ENCODE measurements around the gene TMED10.
A peak's percentile ranks its signal among the peaks of the same experiment; 100 is the strongest.
"Not testable (repeated sequence)": the region's sequence is repeated elsewhere in the genome, so short reads cannot be mapped to it uniquely, and the experiment has no call there.

Gene TMED10

DNA sequence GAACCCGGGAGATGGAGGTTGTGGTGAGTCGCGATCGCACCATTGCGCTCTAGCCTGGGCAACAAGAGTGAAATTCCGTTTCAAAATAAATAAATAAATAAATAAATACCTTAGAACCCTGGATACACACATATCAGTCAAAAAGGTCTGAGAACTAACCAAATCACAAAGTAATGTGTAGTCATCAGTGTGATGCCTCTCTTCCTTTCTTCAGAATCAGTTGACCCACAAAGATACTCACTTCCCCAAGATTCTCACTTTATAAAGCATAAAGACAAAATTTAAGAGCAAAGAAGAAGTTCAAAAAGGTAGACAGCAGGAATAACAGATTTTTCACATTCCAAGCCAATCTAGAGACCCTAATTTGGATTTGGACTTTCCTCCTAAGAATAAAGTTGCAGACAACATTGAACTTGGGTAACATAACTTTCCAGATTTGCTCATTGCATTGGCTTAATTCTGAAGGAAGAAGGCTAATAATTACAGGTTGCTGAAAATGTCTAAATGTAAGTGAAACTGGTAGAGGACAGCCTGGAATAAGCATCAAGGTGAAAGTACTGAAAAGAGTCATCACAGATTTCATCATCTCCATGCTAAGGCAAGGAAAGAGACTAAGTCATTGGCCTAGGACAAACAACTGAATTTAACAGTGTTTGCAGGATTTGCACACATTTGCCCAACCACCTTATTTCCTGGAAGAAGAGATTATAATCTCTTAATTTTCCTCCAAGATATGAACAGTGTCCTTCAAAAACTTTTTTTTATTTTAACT, 17.4 kb downstream of the TMED10 start:
- no peak for DNase-seq (ENCODE audit: low read depth in 2 of 2)

DNA sequence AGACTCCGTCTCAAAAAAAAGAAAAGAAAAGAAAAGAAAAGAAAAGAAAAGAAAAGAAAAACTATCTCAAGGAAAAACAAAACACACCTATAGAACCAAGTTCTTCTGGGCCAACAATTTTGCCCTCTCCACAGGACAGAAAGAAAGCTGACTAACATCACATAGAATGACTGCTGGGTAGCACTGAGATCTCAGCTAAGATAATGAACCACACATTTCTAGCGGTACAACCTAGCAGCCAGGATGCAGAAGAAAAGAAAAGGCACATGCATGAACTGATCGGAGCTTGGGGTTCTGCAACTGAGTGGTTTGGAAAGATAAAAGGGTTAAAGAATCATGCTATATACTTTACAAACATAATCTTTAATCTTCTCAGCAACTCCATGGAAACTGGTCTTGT, 19.5 kb downstream of the TMED10 start:
- no peak for DNase-seq (ENCODE audit: low read depth in 2 of 2)

DNA sequence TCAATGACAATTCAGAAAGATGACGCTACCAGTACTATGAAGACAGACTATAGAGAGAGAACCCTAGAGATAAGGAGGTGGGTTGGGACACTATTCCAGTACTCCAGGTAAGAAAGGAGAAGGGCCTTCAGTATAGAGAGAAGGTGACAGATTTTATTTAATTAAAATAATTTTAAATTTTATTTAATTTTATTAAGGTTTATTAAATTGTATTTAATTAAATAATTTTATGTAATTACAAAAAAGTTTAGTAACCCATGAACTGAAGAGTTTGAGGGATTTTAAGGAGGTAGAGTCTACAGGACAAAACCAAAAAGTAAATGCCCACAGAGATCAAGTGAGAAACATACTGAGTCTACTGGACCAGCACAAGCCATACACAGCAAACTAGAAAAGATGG, 20.3 kb downstream of the TMED10 start:
- no peak for DNase-seq (ENCODE audit: low read depth in 2 of 2)

- DNase-seq (ENCODE audit: low read depth in 2 of 2), result no peak
These were observed 21.2 kb downstream of the TMED10 start for GRCh38 chr14:75155169-75155568.

- no peak for DNase-seq (ENCODE audit: low read depth in 2 of 2)
These were observed 23.1 kb downstream of the TMED10 start for GRCh38 chr14:75153295-75153694.

DNA sequence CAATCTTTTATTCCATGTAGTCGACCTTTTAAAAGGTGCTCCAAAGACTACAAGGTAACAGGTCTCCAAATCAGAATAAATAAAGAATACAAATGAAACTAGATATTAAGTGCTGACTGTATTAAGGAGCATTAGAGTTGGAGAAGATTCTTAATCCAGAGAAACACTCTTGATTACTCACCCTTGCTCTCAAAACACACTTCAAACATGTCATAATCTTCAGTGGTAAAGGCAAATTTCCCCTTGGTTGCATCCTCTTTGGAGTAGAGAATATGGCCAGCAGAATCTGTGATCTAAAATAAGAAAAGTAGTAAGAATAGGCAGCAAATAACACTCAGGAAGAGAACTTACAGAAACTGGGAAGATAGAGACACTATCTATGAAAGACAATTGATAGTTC, 24.6 kb downstream of the TMED10 start:
- no peak for DNase-seq (ENCODE audit: low read depth in 2 of 2)

GRCh38 chr14:75150637-75151036, 25.8 kb downstream of the TMED10 start:
- not testable (repeated sequence) for DNase-seq (ENCODE audit: low read depth in 2 of 2)

- no peak for DNase-seq (ENCODE audit: low read depth in 2 of 2)
These were observed 26.3 kb downstream of the TMED10 start for GRCh38 chr14:75150150-75150549.

GRCh38 chr14:75147423-75148071, 28.9 kb downstream of the TMED10 start:
- DNase-seq (ENCODE audit: low read depth in 2 of 2), result no peak

DNA sequence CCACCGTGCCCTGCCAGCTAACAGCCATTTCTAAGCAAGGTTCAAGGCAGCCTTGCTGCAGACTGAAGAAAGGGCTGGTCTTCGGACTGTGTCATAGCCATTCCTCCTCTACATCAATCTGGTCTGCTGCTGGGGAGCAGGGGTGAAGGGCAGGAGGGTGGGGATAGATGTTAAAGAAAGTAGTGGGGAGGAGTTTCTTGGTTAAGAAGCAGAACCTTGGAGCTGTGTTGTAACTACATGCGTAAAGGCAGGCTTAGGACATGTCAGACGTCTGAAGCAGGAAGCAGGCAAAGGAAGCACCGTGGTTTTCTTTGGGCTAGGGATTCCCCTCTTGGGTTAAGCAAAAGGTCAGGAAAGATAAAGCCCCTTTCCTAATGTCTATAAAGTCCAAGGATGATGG, 31.5 kb downstream of the TMED10 start:
- no peak for DNase-seq (ENCODE audit: low read depth in 2 of 2)

- DNase-seq (ENCODE audit: low read depth in 2 of 2), result no peak
These were observed 32.5 kb downstream of the TMED10 start for GRCh38 chr14:75143761-75144527.

GRCh38 chr14:75142494-75142893, 33.9 kb downstream of the TMED10 start:
- DNase-seq (ENCODE audit: low read depth in 2 of 2), result no peak

DNA sequence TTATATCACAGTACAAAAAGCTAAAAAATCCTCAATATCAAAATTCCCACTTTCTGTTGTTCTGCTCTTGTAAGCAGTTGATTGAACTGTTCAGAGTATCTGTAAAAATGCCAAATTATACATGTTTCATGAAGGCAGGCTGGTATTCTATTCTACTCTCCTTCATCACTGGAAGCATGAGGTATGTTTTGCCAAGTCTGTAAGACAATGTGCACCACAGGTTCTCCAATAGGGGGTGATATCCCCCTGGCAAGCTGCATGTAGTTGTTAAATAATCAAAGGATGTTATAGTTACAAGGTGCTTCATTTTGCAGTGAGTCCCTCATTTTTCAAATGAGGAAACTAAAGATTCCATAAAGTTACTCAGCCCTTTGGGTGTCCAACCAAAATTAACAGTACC, 34.4 kb downstream of the TMED10 start:
- no peak for DNase-seq (ENCODE audit: low read depth in 2 of 2)

DNA sequence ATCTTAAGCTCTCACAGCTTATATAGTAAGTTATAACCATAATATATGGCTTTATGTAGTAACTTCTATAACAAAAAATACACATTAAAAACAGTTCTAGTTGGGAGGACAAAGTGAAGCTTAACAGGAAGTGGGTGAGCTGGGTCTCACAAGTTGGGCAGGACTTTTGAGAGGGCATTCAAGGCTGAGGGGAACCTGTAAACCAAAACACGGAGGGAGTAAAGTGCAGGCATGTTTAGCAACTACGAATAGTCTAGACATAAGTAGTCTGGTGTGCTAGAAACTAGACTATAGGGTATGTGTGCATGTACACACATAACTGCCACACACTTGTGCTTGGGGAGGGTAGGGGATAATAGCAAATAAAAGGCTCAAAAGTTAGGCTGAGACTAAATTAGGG, 35.4 kb downstream of the TMED10 start:
- DNase-seq (ENCODE audit: low read depth in 2 of 2), result no peak

DNA sequence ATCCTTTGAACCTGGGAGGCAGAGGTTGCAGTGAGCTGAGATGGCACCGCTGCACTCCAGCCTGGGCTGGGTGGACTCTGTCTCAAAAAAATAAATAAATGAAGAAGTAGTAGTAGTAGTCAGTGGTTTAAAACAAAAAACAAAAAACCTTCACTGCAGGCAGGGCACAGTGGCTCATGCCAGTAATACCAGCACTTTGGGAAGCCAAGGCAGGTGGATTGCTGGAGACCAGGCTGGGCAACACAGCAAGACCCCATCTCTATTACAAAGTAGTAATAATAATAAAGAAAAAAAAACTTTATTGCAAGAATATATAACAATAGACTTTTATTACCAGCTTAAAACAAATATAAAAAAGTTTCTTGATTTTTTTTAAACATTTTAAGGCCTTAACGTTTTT, 35.8 kb downstream of the TMED10 start:
- no peak for DNase-seq (ENCODE audit: low read depth in 2 of 2)

DNA sequence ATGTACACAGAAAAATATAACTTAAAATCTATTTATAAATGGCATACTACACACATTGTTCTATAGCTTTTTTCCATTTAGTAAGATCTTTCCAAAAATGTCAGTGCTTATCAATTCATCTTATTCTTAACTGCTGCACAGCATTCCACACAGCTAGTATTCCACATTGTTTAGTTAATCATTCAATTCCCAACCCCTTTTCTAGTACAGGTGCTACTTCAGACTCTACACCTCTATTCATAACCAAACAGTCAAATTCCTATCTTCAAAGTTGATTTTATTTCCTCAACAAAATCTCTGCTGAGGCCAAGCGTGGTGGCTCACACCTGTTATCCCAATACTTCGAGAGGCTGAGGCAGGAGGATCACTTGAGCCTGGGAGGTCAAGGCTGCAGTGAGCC, 37.2 kb downstream of the TMED10 start:
- DNase-seq (ENCODE audit: low read depth in 2 of 2), result no peak

DNA sequence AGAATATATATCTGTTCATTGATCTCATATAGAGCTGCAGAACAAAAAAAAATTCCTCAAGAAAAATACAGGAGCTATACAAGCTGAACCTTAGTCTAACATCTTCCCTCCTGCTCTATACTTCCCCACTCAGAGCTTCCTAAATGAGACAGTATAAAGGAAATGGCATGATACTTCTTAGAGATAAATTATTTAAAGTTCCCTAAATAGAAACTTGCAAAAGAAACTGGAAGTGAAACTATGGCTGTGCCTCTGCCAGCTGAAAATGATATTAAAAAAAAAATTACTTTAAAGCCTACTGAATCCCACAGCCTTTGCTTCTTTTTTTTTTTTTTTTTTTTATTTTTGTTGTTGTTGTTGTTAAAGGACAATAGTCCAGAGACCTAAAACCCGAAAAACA, 37.9 kb downstream of the TMED10 start:
- DNase-seq (ENCODE audit: low read depth in 2 of 2), result no peak

DNA sequence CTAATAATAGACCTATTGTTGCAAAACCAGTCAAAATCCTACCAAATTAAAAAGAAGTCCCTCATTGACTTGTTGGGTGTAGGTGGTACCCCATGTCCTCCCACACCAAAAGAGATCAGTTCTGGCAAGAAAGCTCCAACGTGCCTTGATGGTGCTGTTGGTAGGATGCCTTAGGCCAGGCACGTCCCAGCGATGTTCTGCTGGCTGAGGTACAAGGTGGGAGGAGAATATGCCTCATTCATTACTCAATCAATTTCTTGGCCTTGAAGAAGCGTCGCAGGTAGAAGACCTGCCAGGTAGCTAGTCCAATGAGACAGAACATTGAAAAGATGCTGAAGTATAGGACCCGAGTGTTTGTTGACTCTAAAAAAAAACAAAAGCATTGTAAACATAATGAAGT, 41.8 kb downstream of the TMED10 start:
- DNase-seq (ENCODE audit: low read depth in 2 of 2), result no peak

DNA sequence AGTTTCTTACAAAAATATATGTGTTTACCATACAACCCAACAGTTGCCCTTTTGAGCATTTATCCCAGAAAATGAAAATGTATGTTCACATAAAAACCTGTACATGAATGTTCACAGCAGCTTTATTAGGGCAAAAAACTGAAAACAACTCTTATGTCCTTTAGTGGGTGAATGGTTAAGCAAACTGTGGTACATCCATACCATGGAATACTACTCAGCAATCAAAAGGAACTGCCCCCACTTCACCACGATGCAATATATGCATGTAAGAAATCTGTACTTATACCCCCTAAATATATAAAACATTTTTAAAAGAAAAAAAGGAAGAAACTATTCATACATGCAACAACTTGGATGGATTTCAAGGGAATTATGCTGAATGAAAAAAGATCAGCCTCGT, 42.8 kb downstream of the TMED10 start:
- no peak for DNase-seq (ENCODE audit: low read depth in 2 of 2)

DNA sequence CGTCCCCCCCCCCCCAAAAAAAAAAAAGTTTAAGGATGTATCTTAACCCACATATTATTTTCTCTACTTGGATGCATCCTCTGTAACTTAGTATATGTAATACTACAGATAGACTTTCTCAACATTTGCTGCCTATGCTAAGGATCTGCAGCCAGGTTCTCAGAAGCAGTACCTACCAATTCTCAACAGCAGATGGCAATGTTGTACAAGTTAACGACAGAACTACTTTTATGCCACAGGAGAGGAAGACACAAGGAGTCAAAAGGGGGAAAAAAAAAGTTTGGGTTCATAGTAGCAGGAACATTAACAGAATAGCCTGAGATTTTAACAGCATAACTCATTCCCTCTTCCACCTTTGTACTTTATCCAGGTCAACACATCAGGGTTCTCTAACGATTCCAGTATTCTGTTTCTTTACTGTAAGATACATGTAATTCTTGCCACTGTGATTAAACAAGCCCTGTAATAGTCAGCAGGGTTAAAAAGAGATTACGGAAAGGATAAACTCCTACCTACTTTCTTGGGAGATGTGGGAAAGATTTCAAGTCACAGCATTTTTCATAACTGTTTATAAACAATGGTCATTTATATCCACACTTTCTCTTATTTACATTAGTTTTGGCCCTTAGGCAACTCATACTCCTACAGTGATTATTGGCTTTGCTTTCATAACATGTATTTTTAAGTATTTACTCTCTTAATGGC, 43.9 kb downstream of the TMED10 start:
- peak in 1 of 2 donors; percentile 49 for DNase-seq (ENCODE audit: low read depth in 2 of 2)

DNA sequence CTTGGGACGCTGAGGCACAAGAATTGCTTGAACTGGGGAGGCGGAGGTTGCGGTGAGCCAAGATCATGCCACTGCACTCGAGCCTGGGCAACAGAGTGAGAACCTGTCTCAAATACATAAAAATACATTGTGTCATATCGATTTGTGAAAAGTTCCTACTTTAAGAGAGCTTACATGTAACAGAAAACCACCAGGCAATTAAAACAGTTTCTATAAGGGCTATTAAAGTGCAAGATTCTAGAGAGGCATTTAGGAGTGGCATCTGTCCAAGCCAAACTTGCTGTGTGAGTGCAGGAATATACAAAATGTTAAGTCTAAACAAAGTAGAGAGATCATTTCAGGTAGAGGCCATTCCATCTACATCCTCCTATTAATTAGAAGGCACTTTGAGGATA, 47.8 kb downstream of the TMED10 start:
- DNase-seq (ENCODE audit: low read depth in 2 of 2), result no peak

- no peak for DNase-seq (ENCODE audit: low read depth in 2 of 2)
These were observed 48.4 kb downstream of the TMED10 start for GRCh38 chr14:75127903-75128595.
